Activated CD4-positive, CD25-positive, alpha-beta regulatory T cell treated with anti-CD3 and anti-CD28 coated beads, Interleukin-2, amount 50 U/mL, for 16 hours (primary cell): Measurements from ENCODE around the gene SRRM2.
A peak's percentile ranks its signal among the peaks of the same experiment; 100 is the strongest.
"Not testable (repeated sequence)": the region's sequence is repeated elsewhere in the genome, so short reads cannot be mapped to it uniquely, and the experiment has no call there.

Experiments
- DNase-seq: peaks from one replicate; pipeline ENCODE4 v3.0.0-alpha.2; 2020; ENCODE audit warnings: low read depth, low spot score

Gene SRRM2

GRCh38 chr16:2715064-2715463 lies 37.4 kb upstream of the SRRM2 start:
- DNase-seq: no peak

- DNase-seq: peak; percentile 68
Measured at GRCh38 chr16:2715519-2715918, 36.9 kb upstream of the SRRM2 start.

- no peak for DNase-seq
Measured at GRCh38 chr16:2715966-2716885, 36.2 kb upstream of the SRRM2 start.

GRCh38 chr16:2716948-2717347 lies 35.5 kb upstream of the SRRM2 start:
- no peak for DNase-seq

GRCh38 chr16:2717383-2718263 lies 34.8 kb upstream of the SRRM2 start:
- DNase-seq: no peak

- no peak for DNase-seq
Measured at GRCh38 chr16:2719328-2720063, 32.9 kb upstream of the SRRM2 start.

GRCh38 chr16:2720064-2720457 lies 32.4 kb upstream of the SRRM2 start, which contains the start of gene PRSS27:
TSS of gene PRSS27 (minus strand) at chr16:2720224. CDS start at chr16:2720160, 64 bp downstream.
- no peak for DNase-seq

- DNase-seq: peak; percentile 60
Measured at GRCh38 chr16:2720719-2721633, 31.5 kb upstream of the SRRM2 start.

- DNase-seq: not testable (repeated sequence)
Measured at GRCh38 chr16:2721634-2722173, 30.7 kb upstream of the SRRM2 start.

- DNase-seq: no peak
Measured at GRCh38 chr16:2724088-2724676, 28.3 kb upstream of the SRRM2 start.

GRCh38 chr16:2724816-2725348 lies 27.6 kb upstream of the SRRM2 start:
- no peak for DNase-seq

GRCh38 chr16:2726923-2727322 lies 25.5 kb upstream of the SRRM2 start:
- no peak for DNase-seq

- no peak for DNase-seq
Measured at GRCh38 chr16:2728034-2728433, 24.4 kb upstream of the SRRM2 start.

GRCh38 chr16:2734844-2735515 lies 17.5 kb upstream of the SRRM2 start:
- no peak for DNase-seq

GRCh38 chr16:2736476-2737237 lies 15.8 kb upstream of the SRRM2 start:
- no peak for DNase-seq

GRCh38 chr16:2737238-2737605 lies 15.2 kb upstream of the SRRM2 start:
- no peak for DNase-seq

- DNase-seq: no peak
Measured at GRCh38 chr16:2737895-2738418, 14.5 kb upstream of the SRRM2 start.

- no peak for DNase-seq
Measured at GRCh38 chr16:2738615-2739014, 13.8 kb upstream of the SRRM2 start.
